DOHH2 (cell line): Measurements from ENCODE around the gene TMEM37.

Experiments used
- CTCF ChIP-seq: fragments of 200-600 bp; sonication (generic); IDR thresholded peaks from one replicate; pipeline ENCODE4 v1.5.1; 2014; ENCODE audit warnings: antibody characterized with exemption, mild to moderate bottlenecking, low read depth, low read length; ENCODE audit not compliant: poor library complexity, severe bottlenecking
- EZH2phosphoT487 ChIP-seq: fragments of 200-600 bp; sonication (generic); IDR thresholded peaks from 2 replicates; pipeline ENCODE4 v1.6.1; 2017; ENCODE audit warnings: borderline replicate concordance, mild to moderate bottlenecking, antibody characterized with exemption, low read length, moderate library complexity, mixed read lengths

GRCh38 chr2:119483395-119483753 is 51.7 kb downstream of the TMEM37 start:
- no peak for TF ChIP-seq EZH2phosphoT487
- TF ChIP-seq CTCF, result no peak
